Activated naive CD8-positive, alpha-beta T cell treated with anti-CD3 and anti-CD28 coated beads, Interleukin-2, amount 50 U/mL, for 16 hours (primary cell): ENCODE measurements around the gene CD7.

Experiments
- DNase-seq: peaks from one replicate; pipeline ENCODE4 v3.0.0-alpha.2; 2020; ENCODE audit warnings: low read depth, low spot score

CD7 gene

DNA sequence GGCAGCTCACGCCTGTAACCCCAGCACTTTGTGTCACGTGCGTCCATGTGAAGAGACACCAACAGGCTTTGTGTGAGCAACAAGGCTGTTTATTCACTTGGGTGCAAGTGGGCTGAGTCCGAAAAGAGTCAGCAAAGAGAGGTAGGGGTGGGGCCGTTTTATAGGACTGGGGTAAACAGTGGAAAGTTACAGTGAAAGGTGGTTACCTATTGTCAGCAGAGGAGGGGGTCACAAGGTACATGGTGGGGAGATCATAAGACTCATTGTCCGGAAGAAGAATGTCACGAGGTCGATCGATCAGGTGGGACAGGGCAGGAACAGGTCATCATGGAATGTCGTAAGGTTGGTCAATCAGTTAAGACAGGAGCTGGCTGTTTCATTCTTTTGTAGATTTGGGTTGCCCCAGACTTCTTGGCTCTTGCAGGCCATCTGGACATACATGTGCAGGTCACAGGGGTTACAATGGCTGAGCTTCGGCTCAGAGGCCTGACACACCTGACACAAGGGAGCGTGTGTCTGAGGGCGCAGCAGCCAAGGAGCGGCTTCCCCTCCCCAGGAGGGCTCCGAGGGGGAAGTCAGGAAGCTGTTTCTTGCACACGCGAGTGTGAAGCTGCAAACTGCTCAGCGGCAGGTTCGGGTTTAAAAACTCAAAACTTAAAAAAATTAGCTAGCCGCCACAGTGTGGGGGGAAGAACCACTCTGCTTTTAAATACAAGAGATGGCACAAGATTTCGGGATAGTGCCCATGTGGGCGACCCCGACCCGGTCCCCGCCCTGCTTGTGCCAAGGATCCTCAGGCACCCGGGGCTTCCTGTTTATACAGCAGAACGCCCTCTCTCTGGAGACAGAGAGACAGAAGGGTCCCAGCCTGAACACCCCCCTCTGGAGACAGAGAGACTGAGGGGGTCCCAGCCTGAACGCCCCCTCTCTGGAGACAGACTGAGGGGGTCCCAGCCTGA lies 29.2 kb upstream of the CD7 start:
- no peak for DNase-seq

DNA sequence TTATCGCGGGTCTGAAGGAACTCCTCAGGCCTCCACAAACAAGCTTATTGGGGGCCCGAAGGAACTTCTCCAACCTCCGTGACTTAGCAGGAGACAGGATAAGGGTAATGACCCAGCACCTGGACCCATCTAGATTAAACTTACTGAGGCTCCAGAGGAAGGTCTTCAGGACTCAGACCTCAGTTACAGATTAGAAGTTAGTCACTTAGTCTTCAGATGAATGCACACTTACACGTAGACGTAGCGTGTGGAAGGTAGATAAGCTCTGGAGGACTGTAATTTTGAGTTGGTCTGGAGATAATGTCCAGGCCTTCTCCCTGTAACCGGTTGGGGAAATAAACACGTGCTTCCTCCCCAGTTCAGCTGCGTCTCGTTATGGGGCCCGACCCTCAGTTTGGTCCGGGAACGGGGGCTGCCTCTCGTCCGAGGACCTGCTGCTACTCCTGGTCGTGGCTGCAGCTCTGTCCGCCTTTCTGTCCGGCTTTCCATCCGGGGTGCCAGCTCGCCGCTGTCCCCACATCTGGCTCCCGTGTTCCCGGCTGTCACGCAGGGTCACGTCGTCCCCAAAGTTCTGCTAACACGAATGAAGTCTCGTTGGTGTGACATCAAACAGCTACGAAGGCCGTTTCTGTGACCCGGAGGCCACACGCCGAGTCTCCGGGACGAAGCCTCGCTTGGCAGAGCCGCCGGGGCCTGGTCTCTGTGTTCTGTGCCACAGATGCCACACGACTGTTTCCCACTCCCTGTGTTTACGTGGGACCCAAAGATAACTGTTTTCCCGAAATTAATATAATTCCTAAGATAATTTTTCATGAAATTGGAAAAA lies 28.0 kb upstream of the CD7 start:
- DNase-seq = no peak

DNA sequence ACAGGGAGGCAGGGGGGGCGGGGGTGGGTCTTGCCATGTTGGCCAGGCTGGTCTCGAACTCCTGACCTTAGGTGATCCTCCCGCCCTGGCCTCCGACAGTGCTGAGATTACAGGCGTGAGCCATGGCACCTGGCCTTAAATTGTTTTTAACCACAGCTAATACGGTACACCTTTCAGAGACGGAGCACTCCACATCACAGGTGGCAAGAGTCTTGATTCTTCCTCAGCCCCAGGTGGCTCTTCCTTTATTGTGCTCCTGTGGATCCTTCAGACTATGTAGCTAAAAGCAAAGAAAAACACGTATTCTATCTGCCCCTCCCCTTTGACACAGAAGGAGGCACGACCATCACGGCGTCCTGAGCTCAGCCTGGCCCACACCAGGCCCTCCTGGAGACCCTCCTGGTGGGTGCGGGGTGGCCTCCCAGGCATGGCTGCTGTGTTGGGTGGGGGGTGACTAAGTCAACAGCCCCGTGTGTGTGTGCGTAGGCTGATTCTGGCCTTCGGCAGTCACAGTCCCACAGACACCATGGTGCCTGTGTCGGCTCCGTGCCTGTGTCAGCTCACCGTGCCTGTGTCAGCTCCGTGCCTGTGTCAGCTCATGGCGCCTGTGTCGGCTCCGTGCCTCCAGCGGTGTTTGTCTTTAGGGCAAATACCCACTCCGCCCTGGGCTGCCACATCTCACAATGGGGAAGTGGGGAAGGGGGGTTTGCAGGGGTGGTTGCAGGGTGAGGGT lies 26.9 kb upstream of the CD7 start:
- DNase-seq = no peak

DNA sequence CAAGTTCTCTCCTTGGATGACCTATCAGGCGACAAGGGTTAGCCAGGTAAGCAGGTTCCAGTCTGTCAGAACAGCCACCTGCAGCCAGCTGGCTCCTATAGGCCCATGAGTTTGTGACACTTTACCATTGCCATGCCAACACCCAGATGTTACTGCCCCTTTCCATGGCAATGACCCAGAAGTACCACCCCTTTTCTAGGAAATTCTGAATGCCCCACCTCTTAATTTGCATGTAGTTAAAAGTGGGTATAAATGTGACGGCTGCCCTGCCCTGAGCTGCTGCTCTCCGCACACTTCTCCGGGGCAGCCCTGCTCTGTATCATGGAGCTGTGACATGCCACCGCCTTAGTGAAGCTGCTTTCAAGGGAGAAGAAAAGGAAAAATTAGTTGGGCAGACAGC lies 26.2 kb upstream of the CD7 start:
- DNase-seq = no peak

DNA sequence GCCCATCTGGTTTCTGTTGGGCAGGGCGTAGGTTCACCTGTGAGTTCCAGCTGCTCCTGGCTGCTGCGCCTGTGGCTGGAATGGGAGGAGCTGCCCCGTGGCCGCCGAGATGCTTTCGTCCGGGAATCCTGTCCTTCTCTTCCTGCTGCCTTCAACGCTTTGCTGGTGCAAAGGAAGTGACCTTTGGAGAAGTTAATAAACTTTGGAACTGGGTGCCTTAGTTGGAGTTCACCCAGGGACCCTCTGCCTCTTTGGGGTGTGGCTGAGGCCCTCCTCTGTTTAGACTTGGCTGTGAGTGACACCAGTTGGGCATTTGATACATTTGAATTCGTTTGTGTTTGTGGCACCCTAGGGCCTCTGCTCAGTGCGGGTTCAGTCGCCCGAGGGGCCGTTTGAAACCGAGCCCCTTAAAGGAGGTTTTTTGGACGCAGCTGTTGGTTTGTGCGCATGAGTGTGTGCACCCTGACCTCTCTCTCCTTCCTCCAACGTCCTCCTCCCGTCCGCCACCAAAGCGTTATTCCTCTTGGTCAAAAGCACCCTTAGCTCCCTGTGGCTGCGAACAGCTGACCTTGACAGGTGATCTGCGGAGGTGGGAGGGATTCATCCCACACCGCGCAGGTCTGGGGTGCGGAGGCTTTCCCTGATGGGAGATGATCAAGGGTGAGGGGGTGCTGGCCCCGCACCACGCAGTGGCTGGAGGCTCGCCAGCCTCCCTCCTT lies 25.1 kb upstream of the CD7 start:
- no peak for DNase-seq

DNA sequence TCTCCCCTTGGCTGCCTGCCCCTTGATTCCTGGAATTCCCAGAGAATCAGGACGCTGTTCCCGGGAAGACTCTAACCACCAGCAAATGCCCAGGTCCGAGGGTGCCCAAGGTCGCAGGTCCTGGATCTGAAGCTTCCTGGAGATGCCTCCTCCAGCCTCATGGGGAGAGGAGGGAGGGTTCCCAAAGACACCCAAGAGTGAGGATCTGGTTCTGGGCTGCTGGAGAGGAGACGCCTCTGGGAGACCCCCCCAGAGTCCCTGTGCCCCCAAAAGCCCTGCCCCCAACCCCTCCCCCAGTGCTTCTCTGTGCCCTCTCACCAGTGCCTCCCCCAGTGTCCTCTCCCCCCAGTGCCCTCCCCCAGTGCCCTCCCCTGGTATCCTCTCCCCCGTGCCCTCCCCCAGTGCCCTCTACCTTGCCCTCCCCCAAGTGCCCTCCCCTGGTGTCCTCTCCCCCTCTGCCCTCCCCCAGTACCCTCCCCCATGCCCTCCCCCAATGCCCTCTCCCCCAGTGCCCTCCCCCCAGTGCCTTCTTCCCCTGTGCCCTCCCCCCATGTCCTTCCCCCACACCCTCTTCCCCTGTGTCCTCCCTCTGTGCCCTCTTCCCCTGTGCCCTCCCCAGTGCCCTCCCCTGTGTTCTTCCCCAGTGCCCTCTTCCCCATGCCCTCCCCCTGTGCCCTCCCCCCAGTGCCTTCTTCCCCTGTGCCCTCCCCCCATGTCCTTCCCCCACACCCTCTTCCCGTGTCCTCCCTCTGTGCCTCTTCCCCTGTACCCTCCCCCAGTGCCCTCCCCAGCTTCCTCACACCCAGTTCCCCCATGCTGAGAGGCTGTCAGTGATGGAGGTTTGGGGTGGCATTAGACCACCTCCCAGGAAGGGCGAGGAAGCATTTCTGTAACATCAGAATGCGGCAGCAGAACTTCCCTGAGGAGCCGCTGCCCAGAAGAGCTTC lies 22.5 kb upstream of the CD7 start:
- DNase-seq = no peak

DNA sequence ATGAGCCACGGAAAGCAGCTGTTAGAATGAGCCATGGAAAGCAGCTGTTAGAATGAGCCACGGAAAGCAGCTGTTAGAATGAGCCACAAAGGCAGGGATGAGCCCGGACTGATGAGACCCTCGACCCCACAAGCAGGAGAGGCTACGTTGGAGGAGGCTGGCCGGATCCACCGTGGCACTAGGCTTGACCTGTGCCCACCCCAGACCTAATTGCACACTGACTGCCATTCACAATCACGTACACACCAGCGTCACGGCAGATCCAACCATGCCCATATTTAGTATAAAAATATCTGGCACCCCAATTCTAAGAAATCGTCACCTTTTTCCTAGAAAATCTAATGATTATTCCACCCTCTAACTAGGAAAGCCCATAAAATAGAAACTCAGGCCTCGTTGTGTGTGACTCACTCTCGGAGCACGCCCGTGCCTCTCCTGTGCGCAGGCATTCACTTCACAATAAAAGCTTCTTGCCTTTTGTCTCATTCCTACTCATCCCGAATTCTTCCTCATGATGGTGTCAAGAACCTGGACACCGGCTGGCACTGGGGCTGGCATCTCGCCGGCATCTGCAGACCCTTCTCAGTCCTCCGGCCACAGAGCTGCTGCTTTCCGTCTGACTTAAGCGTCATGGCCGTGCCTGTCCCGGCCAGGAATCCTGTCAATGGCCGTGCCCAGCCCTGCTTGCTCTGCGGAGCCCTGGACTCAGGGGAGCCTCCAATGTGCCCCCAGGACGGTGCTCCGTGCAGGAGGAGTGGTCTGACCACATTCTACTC lies 21.6 kb upstream of the CD7 start:
- no peak for DNase-seq

DNA sequence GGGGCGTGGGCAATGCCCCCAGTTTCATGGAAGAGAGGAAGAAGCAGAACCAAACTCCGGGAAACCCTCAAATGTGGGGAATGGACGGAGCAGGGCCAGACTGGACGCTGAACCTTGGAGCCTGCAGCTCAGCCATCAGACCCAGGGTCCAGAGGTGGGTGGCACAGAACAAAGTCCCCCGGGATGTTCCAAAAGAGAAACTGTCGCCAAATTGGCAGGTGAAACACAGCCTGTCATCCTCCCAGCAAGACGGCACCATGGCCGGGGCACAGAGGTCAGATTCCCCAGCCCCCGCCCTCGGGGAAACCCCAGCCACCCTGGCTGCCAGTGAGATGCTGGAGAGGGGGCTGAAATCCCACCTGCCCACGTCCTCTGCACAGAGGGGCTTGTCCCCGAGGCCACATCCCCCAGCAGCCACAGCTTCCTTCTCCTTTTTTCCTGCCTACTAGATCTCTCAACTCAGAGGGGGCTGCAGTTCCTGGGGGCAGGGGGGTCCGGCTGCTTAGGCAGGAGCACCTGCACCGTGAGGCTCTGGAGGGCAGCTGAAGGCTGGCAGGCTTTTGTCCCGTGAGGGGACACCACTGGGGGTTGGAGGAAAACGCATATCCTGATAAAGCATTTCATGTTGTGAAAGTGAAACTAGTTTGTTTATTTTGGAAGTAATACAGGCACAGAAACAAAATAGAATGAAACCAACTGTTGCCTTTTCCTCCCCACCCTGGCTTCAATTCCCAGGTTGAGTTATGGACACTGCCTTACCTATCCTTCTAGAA lies 17.4 kb upstream of the CD7 start:
- DNase-seq = no peak

DNA sequence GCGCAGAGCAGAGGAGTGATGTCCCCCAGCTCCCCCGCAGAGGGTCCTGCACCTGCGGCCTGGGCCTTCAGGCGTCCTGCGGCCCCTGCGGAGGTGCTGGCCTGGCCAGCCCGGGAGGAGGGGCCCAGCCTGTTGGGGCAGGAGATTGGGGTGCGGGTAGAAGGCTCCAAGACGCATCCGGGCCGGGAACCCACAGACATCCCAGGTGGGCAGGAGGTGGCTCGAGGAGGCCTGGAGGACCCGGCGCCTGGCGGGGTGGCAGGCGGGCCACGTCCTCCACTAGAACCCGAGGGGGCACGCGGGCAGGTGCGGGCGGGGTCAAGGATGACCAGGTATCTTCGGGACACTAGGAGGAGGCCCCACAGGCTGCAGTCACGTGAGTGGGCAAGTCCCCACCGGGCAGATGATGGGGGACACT lies 16.8 kb upstream of the CD7 start:
- no peak for DNase-seq

DNA sequence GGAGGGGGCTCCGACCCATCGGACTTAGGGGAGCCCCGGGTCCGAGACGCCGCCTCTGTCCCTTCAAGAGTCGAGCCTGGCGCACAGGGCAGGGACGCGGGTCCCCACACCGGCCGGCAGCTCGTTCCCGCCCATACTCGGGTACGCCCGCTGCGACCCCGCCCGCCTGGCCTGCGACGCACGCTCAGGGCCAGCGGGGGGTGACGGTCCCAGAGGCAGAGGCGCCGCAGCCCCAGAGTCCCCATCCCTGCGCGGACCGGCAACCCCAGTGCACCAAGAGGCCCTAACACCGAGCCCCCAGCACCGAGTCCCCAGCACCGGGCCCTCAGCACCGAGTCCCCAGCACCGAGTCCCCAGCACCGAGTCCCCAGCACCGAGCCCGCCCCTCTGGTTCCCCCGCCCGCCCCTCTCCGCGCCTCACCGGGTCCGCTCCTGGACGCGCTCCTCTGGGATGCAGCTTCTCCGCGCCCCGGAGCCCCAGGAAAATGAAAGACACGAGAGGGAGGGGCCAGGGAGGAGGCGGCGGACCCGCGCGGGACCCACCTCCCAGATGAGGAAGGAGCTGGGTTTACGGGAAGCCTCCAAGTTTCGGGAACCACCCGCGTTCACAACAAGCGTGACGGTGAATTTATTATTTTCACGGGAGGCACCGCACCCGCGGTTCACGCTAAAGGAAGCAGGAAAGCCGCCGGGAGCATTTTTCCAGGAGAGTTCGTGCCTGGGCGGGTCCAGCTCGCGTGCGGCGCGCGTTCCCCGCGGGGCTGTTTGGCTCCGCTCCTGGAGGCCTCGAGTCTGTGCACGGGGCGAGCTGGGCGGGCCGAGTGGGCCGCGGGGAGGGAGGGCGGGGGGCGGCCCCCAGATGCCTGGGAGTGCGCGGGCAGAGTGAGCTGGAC lies 16.1 kb upstream of the CD7 start, which contains the start of gene SECTM1:
SECTM1 (minus strand) TSS at position 488 of the 893 bp plus-strand sequence. CDS start 6,526 bp downstream, outside the sequence.
- DNase-seq = no peak

DNA sequence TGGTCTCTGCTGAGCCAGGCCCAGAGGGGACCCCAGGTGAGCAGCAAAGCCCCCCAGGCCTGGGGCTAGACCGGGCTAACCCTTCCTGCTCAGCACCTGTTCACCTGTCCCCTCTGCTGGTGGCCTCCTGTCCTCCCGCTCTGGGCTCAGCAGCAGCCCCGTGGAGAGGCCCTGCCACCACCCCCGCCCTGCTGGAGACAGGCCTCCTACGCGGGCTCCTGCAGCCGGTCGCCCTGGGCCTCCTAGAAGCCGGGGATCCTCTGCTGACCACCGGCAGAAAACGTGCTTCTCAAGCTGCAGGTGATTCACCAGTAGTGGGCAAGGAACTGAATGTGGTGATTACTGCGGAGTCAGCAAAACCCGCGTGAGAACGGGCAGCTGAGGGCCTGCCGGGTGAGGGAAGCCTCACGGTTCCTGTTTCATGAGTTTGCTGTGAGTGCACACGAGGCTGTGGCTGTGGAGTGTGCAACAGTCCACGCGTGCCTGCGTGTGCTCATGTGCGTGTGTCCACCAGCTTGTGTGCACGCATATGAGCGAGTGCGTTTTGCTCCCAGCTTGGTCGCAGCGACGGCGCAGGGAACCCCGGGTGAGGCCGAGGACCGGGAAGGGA lies 15.4 kb upstream of the CD7 start:
- DNase-seq = no peak

DNA sequence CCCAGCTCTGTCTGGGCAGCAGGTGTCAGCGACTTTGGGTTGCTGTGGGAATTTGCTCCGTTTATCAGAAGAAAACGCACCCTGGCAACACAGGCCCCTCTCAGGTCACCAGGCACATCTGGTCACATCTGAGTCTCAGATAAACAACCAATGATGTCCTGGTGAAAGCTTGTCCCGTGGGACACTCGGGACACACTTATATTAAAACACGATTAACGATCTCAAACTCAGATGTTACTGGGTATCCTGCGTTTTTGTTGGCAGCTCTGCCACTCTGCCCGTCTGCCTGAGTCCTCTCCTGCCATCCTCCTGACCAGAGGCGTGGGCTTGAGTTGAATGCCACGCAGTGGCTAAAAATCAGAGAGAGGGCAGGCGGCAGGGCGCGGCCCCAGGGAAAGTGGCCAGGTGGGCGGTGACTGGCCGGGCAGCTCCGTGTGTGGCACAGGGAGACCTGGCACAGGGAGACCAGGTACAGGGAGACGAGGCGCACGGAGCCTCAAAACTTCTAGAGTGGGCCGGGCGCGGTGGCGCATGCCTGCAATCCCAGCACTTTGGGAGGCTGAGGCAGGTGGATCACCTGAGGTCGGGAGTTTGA lies 14.0 kb upstream of the CD7 start:
- no peak for DNase-seq

DNA sequence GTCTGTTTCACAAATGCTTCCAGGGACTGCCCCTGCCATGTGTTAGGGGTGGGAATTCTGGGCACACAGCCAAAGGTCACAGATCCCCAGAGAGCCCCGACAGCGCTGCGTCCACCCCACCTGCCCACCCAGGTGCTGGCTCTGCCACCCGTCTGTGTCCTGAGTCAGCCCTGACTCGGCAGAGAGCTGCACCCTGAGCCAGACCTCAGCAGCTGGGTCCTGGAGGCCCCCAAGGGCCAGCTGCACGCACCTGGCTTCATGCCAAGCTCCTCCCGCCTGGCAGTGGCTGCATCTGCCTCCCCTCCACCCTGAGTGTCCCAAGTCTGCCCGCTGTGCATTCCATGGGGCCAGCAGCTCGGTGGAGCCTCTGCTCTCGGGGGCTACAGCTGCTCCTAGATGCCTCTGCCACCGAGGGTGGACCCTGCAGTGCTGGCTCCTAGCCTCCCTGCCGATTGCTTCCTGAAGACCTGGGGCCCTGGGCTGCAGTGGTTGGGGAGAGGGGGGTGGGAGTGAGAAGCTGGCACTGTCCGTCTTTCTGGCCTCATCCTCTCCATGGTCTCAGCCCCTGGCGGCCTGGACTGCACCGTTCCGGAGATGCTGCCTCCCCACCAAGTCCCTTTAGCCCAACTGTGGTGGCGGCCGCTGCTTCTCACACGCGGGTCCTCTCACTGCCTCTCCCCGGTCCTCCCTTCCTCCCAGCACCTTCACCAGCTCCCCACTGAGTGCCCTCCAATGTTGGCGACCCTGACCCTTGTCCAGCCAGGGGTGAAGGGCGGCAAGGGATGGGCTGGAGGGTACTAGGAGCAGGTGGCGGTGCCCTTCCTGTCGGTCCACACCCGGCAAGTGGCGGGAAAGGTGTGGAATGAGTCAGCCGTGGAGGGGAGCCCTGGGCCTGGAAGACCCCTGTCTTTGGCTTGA lies 13.2 kb upstream of the CD7 start:
- DNase-seq = no peak

DNA sequence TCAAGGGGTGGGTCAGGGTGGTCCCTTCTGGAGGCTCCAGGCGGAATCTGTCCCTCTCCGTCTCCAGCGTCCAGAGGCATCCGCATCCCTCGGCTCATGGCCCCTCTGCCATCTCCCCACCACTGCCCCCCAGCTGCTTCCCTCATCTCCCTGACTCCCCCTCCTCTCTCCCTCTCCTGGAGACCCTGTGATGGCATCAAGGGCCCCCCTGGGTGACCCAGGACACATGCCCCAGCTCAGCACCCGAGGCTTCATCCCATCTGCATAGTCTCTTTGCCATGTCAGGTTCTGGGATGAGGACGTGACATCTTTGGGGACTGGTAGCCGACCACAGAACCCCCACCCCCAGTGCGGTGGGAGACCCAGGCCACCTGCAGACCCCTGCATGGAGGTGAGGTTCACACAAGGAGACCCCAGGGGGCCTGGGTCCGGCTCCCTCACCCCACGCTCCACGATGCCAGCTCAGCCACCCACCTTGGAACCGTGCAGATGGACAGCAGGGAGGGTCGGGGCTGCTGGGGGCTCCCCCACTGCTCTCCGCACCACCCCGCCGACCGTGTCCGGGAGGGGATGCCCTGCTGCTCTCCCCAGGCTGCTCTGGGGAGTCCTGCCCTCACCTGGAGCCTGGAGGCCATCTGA lies 12.4 kb upstream of the CD7 start:
- no peak for DNase-seq

DNA sequence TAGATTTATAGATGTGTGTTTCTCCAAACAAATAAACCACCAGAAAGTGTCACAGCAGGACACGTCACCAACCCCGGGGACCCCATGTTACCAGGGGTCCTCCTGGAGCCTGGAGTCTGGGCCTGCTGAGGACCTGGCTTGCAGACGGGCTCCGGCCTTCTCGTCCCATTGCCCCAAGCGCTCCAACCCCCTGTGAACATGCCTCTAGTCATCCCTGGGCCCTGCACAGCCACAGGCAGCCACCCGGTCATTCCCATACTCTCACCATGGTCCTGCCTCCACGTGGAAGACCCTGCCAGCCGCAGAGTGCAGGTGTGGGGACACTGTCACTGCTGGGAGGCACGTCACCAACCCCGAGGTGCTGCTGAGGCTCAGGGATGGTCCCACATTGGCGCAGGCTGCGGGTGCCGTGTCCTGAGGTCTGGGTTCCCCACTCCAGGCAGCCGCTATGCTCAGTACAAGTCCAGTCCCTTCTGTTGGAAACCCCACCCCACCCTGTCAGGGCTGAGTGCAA lies 11.6 kb upstream of the CD7 start:
- DNase-seq = no peak
